Caco-2 (cell line): Measurements from ENCODE around the gene CPEB1. TPM values are rescaled to one million over a fixed set of nuclear protein-coding genes. Genes with fewer than 3 reads are reported as not detected.

Source experiments
- BruUV-seq: library from RNA; stranded (reverse); fragments of 400-500 nt; replicated peaks from 2 replicates; lab custom pipeline; 2021; lab: Mats Ljungman, UMichigan
- CTCF ChIA-PET: fragments of 300-600 bp; sonication (Branson Sonifier 250); formaldehyde crosslinking; loops from one replicate; lab custom pipeline; 2022; ENCODE audit warnings: antibody characterized with exemption; lab: Charles Lee
- POLR2A ChIA-PET: fragments of 300-600 bp; sonication (Branson Sonifier 250); formaldehyde crosslinking; loops from one replicate; lab custom pipeline; 2022; ENCODE audit warnings: antibody characterized with exemption; lab: Charles Lee
- DNase-seq, 2 experiments: peaks; one replicate each; pipeline versions ENCODE4 v3.0.0 to v3.0.0-alpha.2; 2020 to 2022
- H3K27me3 ChIP-seq: replicated peaks from 2 replicates; pipeline ENCODE4 v1.6.0; 2011; ENCODE audit warnings: low read length; ENCODE audit not compliant: control insufficient read depth, insufficient read depth
- H3K36me3 ChIP-seq: 2 replicates; pipeline ENCODE4 v1.5.1; 2011; ENCODE audit warnings: low read length; ENCODE audit not compliant: control insufficient read depth, insufficient read depth
- H3K4me1 ChIP-seq: fragments of 250-450 bp; sonication (Bioruptor Pico); 2 replicates; pipeline ENCODE4 v1.5.1; 2020; ENCODE audit warnings: mild to moderate bottlenecking
- H3K4me3 ChIP-seq: 2 replicates; pipeline ENCODE4 v1.5.1; 2011; ENCODE audit warnings: low read depth, mild to moderate bottlenecking, control low read depth, low read length
- H3K9me3 ChIP-seq: fragments of 250-450 bp; sonication (Bioruptor Pico); 2 replicates; pipeline ENCODE4 v1.5.1; 2020; ENCODE audit warnings: mild to moderate bottlenecking, moderate library complexity
- H3K27ac Mint-ChIP-seq: one replicate; pipeline ENCODE4 v1.8.0; 2022; ENCODE audit warnings: mixed read lengths; ENCODE audit not compliant: unreplicated experiment
- H3K27me3 Mint-ChIP-seq: one replicate; pipeline ENCODE4 v1.8.0; 2022; ENCODE audit warnings: mixed read lengths; ENCODE audit not compliant: insufficient read depth, unreplicated experiment
- H3K36me3 Mint-ChIP-seq: one replicate; pipeline ENCODE4 v1.8.0; 2022; ENCODE audit warnings: mild to moderate bottlenecking, mixed read lengths; ENCODE audit not compliant: insufficient read depth, unreplicated experiment
- H3K4me1 Mint-ChIP-seq: one replicate; pipeline ENCODE4 v1.8.0; 2022; ENCODE audit warnings: low read depth, mixed read lengths; ENCODE audit not compliant: unreplicated experiment
- H3K4me3 Mint-ChIP-seq: one replicate; pipeline ENCODE4 v1.8.0; 2022; ENCODE audit warnings: mild to moderate bottlenecking, moderate library complexity, mixed read lengths; ENCODE audit not compliant: unreplicated experiment
- H3K9me3 Mint-ChIP-seq: one replicate; pipeline ENCODE4 v1.8.0; 2022; ENCODE audit warnings: mixed read lengths; ENCODE audit not compliant: unreplicated experiment
- CTCF ChIP-seq, 2 experiments: fragments of 200-600 bp in 1 of 2; IDR thresholded peaks; 1 replicate in 1 of 2; 2 replicates in 1 of 2; pipeline versions ENCODE4 v1.5.1 to v1.8.0; 2011 to 2022; ENCODE audit warnings: antibody characterized with exemption in 1 of 2, control low read depth in 1 of 2, inconsistent platforms in 1 of 2, low read depth in 1 of 2, low read length in 1 of 2, mild to moderate bottlenecking in 1 of 2, moderate library complexity in 1 of 2; ENCODE audit not compliant: insufficient read depth in 1 of 2, severe bottlenecking in 1 of 2, unreplicated experiment in 1 of 2
- intact Hi-C: fragments of 100-400 bp; cut with micrococcal nuclease; formaldehyde crosslinking; loops from one replicate; pipeline ENCODE4 v1.10.0; 2022; ENCODE audit not compliant: unreplicated experiment
- total RNA-seq: library from RNA; stranded (reverse); gene quantifications from 2 replicates; pipeline ENCODE4 v1.2.3, GENCODE V29; 2022

The CPEB1 gene
- total RNA-seq, 1 experiment from 2014 or later = 0.82 TPM

DNA sequence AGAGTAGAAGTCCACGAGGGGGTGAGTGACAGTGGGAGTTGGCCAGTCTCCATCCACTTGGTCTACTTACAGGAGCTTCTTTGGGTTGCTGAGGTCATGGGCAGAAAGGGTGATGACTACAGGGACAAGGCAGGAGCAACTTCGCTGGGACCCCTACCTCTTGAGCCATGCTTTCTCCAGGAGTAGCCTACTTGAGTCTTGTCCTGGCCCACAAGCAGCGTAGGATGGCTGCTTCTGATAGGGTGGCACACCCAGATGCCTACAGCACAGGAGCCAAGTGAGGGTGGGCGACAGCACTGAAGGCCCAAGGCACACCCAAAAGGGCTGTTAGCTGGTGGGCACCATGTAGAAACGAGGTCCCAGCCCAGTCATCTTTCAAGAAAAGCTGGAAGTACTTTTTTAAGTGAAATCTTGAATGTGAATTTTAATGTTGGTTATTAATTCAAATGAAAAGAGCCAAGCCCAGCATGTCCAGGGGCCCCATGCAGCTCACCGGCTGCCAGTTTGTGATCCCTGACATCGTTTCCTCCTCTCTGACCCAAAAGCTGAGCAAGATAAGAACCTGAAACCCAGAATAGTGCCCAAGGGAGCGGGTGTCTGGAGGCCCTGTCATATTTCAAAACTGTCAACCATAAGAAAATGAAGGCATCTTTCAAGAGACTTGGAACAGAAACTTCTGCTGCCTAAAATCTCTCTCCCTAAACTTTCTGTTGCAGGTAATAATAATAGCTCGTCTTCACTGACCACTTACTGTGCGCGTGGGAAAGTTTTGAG is 2.2 kb upstream of the CPEB1 start:
- Mint-ChIP-seq H3K4me3 (no peak overlapping the region), H3K4me1 (no peaks in the 10 kb centered on the region), H3K27me3 (peaks cover 13% of the 10 kb centered on the region), H3K27ac (no peak overlapping the region), H3K36me3 (no peaks in the 10 kb centered on the region), H3K9me3 (no peaks in the 10 kb centered on the region)
- CTCF ChIA-PET = no interaction called here
- Histone ChIP-seq H3K36me3 (no peaks in the 10 kb centered on the region), H3K4me3 (no peak overlapping the region), H3K4me1 (no peaks in the 10 kb centered on the region), H3K27me3 (no peaks in the 10 kb centered on the region), H3K9me3 (no peaks in the 10 kb centered on the region)
- TF ChIP-seq CTCF (IDR thresholded peaks at IDR 0.05; ENCODE audit: insufficient read depth in 1 of 2, low read depth in 1 of 2, low read length in 1 of 2, severe bottlenecking in 1 of 2, unreplicated experiment in 1 of 2) = no peak
- POLR2A ChIA-PET = no interaction called here
- intact Hi-C loops = no loop called here
- DNase-seq = no peak
- BruUV-seq = no TSS peak

DNA sequence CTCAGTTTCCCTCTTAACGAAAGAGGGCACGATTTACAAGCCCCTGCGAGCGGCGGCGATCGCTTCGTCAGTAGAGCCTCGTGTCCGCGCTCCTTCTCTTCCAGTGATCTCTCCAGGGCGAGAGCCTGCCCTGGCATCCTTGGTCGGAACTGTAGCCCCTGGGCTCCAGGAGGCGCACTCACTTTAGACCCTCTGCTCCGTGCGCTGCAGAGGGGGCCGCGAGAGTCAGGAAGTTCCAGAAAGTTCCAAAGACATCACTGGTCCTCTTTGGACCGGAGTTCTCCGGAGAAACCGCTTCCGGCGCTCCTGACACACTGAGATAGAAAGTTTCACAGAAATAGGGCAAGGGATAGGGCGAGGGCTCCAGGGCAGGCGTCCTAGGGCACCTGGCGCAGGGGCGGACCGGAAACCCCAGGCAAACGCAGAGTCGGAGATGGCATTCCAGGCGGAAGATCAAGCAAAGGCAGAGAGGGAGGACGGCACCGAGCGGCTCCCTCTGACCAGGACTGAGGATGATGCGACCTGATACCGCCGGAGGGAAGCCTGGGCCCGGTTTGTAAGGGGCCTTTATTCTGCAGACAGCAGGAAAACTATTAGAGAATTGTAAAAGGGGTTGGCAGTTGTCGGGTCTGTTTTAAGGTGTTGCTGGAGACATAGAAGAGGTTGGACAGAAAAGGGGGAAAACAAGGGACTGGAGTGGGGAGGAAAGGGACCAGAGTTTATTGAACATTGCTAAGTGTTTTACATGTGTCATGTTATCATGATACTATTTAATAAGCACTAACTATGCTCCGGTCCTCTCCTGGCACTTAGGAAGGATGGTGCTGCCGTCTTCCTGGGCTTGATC is 1.3 kb upstream of the CPEB1 start:
- BruUV-seq = no TSS peak
- H3K4me1 Mint-ChIP-seq = no peaks in the 10 kb centered on the region
- CTCF ChIA-PET = no interaction called here
- H3K27ac Mint-ChIP-seq = no peak overlapping the region
- H3K27me3 Mint-ChIP-seq = peaks cover 13% of the 10 kb centered on the region
- H3K4me3 Mint-ChIP-seq = no peak overlapping the region
- Histone ChIP-seq H3K9me3 (no peaks in the 10 kb centered on the region), H3K27me3 (no peaks in the 10 kb centered on the region), H3K36me3 (no peaks in the 10 kb centered on the region), H3K4me3 (no peak overlapping the region), H3K4me1 (no peaks in the 10 kb centered on the region)
- TF ChIP-seq CTCF (IDR thresholded peaks at IDR 0.05; ENCODE audit: insufficient read depth in 1 of 2, low read depth in 1 of 2, low read length in 1 of 2, severe bottlenecking in 1 of 2, unreplicated experiment in 1 of 2) = no peak
- POLR2A ChIA-PET = no interaction called here
- no peak for DNase-seq
- no peaks in the 10 kb centered on the region for H3K36me3 Mint-ChIP-seq
- intact Hi-C loops = no loop called here
- H3K9me3 Mint-ChIP-seq = no peaks in the 10 kb centered on the region

DNA sequence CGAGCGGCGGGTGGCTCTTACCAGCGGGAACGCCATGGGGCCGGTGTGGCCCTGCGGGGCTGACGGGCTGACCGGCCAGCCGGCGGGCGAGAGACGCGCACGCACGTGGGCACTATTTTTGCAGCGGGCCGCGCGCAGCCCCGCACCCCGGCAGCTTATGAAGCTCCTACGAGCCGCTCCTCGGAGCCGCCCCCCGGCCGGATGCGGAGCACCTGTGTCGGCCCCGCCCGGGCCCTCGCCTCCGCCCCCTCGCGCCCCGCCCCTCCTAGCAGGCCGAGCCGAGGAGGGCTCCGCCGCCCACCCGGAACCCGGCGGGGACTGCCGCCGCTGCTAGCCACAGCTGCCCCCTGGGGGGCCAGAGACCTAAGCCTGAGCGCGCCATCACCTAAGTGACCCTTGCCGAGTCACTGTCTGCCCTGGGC is 683 bp upstream of the CPEB1 start:
- Histone ChIP-seq H3K4me1 (no peaks in the 10 kb centered on the region), H3K27me3 (no peaks in the 10 kb centered on the region), H3K4me3 (no peak overlapping the region), H3K36me3 (no peaks in the 10 kb centered on the region), H3K9me3 (no peaks in the 10 kb centered on the region)
- DNase-seq = no peak
- Mint-ChIP-seq H3K27me3 (peaks cover 10% of the 10 kb centered on the region), H3K27ac (no peak overlapping the region), H3K4me1 (no peaks in the 10 kb centered on the region), H3K4me3 (no peak overlapping the region), H3K36me3 (no peaks in the 10 kb centered on the region), H3K9me3 (no peaks in the 10 kb centered on the region)
- ChIA-PET CTCF (no interaction called here), POLR2A (no interaction called here)
- TF ChIP-seq CTCF (IDR thresholded peaks at IDR 0.05; ENCODE audit: insufficient read depth in 1 of 2, low read depth in 1 of 2, low read length in 1 of 2, severe bottlenecking in 1 of 2, unreplicated experiment in 1 of 2) = no peak
- intact Hi-C loops = no loop called here
- no TSS peak for BruUV-seq
